Choroid plexus epithelial cell (primary cell): ENCODE measurements around the gene CSK.

Experiments used
- DNase-seq: peaks from one replicate; pipeline ENCODE4 v3.0.0-alpha.2; 2010; ENCODE audit warnings: low read depth
- H3K4me3 ChIP-seq: 2 replicates; pipeline ENCODE4 v1.5.1; 2011; ENCODE audit warnings: low read depth, mild to moderate bottlenecking, control low read depth, low read length, moderate library complexity
- TF ChIP-seq, protein P1 (sequence below): conservative IDR thresholded peaks from 2 replicates; pipeline ENCODE4 v1.5.1; 2011; ENCODE audit warnings: low read depth, mild to moderate bottlenecking, control low read depth, inconsistent platforms, low read length, moderate library complexity

The CSK gene

DNA sequence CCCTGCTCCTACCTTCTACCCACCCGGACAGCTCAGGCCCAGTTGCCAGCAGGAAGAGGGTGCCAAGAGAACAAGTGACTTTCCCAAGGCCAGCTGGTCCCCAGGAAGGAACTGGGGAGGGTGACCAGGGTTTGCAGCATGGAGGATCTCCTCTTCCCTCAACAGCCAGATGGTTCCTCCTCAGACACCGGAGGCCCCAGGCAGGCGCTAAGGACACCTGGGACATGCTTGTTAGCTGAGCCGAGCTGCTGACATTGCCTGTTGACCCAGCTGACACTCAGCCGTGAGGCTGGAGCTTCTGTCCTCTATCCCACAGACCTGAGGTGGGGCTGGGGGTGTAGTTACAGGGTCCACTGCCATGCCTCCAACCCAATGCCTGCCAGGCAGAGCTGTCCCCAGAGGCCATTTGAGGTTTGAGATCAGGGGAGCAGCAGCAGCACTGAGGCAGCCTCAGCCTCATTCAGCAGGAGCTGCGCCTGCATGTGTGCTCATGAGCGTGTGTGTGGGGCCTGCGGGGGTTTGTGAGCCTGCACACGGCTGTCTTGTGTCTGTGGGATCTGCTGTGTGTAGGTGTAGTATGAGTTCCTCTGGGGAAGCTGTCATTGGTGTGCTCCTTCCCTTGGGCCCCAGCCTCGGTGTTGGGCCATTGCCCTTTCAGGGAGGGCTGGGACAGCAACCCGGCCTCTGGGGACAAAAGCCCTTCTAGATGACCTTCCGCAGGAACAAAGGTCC, 51.7 kb downstream of the CSK start:
- H3K4me3 ChIP-seq, result no peak overlapping the region
- DNase-seq, result no peak
- TF ChIP-seq, protein P1, sequence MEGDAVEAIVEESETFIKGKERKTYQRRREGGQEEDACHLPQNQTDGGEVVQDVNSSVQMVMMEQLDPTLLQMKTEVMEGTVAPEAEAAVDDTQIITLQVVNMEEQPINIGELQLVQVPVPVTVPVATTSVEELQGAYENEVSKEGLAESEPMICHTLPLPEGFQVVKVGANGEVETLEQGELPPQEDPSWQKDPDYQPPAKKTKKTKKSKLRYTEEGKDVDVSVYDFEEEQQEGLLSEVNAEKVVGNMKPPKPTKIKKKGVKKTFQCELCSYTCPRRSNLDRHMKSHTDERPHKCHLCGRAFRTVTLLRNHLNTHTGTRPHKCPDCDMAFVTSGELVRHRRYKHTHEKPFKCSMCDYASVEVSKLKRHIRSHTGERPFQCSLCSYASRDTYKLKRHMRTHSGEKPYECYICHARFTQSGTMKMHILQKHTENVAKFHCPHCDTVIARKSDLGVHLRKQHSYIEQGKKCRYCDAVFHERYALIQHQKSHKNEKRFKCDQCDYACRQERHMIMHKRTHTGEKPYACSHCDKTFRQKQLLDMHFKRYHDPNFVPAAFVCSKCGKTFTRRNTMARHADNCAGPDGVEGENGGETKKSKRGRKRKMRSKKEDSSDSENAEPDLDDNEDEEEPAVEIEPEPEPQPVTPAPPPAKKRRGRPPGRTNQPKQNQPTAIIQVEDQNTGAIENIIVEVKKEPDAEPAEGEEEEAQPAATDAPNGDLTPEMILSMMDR, result no peak

DNA sequence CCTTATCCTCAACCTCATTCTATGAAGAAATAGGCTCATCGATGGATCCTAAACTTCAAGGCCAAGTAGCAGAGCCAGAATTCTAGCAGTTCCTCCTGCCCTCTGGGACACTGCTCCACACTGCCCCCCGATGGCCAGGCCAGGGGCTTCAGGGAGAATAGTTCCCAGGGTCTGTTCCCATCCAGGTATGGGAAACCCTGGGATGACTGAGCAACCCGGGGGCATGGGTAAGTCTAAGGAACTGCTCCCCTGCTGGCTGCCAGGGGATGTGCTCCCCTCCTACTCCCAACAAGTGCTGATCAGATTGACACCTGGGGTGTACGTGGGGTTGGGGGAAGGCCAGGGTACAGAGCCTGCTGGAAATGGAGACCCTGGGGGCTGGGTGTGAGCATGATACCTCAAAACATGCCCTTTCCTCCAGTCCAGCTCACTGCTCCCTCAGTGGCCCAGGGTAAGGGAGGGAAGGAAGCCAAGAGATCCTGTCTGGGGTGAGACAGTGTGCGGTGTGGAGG, 53.5 kb downstream of the CSK start:
- TF ChIP-seq, protein P1, result peak; percentile 89
- no peak overlapping the region for H3K4me3 ChIP-seq
- DNase-seq, result peak; percentile 54

DNA sequence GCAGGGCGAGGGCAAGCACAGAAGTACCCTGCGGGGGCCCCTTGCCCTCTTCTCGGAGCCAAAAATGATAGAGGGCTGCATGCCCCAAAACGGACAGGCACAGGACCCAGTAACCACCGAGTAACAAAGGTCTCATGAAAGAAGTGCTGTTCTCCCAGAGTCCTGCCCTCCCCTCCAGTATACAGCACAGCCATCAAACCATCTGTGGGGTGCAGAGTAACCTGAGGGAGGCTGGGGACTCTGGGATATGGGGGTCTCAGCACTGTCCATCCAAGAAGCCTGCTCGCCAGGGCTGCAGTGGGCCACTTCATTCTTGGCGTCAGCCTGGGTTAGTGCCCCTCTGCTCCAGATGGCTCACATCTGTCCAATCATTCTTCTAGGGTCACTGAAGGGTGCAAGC, 55.0 kb downstream of the CSK start:
- no peak for DNase-seq
- TF ChIP-seq, protein P1, result no peak
- H3K4me3 ChIP-seq, result no peak overlapping the region

DNA sequence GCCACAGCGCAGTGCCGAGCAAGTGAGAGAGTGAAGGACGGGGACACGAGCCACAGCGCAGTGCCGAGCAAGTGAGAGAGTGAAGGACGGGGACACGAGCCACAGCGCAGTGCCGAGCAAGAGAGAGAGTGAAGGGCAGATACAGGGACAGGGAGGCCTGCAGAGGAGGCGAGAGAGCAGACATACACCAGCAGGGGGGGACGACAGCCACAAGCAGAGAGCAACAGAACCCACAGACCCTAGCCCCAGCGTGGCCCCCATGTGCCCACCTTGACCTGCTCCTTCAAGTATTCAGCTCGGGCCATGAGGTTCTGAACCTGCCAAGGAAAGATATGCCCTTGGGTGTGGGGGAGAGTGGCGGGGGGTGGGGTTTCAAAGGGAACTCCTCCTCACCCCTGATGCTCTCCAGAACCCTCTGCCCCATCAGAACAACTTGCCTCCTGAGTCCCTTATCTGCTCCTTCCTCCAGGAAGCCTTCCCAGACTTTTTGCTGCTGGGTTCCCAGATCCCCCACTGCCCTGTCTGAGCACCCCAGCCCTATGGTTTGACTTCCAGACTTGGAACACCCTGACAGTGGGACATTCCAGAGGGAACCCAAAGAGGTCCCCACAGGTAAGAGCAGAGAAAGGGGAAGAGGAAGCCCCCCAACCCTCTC, 55.7 kb downstream of the CSK start:
- TF ChIP-seq, protein P1, result peak; percentile 26
- no peak for DNase-seq
- no peak overlapping the region for H3K4me3 ChIP-seq

DNA sequence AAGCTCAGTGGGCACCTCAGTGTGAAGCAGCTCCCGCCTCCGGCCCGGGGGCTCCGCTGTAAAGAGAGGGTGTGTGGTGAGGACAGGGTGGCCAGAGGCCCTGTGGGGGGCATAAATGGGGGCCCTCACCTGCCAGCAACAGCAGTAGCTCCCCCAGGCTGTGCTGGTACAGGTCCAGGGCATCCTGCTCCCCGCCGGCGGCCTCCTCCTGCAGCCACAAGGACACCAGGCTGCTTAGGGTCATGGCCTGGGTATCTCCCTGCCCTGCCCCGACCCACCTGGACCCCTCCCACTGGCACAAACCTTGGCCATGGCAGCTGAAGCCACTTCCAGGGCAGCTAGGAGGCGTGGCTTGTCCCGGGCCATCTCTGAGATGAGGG, 56.2 kb downstream of the CSK start:
- no peak overlapping the region for H3K4me3 ChIP-seq
- no peak for DNase-seq
- TF ChIP-seq, protein P1, result no peak

DNA sequence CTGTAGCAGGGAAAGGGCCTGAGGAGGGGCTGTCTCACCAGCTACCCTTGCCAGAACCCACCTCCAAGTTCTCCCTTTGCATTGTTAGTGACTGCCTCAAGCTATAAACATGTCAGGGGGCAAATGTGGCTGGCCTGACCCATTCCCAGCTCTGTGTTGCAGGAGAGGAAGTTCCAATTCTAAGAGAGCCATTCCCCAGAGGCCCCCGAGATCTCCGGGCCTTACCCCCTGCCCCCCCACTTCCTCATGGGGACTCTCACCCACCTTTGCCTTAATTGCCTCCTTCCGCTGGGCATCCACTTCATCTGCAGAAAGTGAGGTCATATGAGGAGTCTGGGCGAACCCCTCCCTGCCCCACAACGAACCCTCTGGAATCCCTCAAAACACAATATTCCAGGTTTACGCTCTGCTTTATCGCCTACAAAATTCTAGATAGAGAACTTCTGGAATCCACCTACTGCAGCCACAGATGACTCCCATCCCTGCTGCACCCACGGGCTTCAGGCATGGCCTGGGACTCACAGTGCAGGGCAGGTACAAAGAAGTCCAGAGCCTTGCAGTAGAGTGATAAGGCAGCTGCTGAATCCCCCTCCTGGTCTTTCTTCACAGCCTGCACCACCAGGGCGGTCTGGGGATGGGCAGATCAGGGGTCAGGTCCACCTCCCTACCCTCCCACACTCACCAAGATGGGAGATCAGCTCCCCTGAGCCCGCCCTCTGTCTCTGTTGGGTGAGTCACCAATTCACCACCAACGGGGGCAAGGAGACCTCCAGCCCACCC, 57.1 kb downstream of the CSK start:
- TF ChIP-seq, protein P1, result no peak
- H3K4me3 ChIP-seq, result no peak overlapping the region
- no peak for DNase-seq
